Right lobe of liver (tissue), 4 donors: Measurements from ENCODE around the gene RAET1G.

Source experiments
- POLR2A ChIP-seq: fragments of 450-650 bp; IDR thresholded peaks from one replicate; pipeline ENCODE4 v1.6.1; 2017; ENCODE audit warnings: antibody characterized with exemption, mild to moderate bottlenecking
- TF ChIP-seq, protein P1 (sequence below), 4 donors: fragments of 200-600 bp in 3 of 4; fragments of 450-650 bp in 1 of 4; IDR thresholded peaks; one replicate each; pipeline versions ENCODE4 v1.5.1 to v1.8.0; 2016 to 2022; ENCODE audit warnings: antibody characterized with exemption in 4 of 4, mild to moderate bottlenecking in 2 of 4
- donor health status: DM: no; HTN: no; CAD: no.
- donor health status: DM: no; HTN: no; CAD: no.
- donor health status: DM: no; HTN: yes; CAD: no.

DNA sequence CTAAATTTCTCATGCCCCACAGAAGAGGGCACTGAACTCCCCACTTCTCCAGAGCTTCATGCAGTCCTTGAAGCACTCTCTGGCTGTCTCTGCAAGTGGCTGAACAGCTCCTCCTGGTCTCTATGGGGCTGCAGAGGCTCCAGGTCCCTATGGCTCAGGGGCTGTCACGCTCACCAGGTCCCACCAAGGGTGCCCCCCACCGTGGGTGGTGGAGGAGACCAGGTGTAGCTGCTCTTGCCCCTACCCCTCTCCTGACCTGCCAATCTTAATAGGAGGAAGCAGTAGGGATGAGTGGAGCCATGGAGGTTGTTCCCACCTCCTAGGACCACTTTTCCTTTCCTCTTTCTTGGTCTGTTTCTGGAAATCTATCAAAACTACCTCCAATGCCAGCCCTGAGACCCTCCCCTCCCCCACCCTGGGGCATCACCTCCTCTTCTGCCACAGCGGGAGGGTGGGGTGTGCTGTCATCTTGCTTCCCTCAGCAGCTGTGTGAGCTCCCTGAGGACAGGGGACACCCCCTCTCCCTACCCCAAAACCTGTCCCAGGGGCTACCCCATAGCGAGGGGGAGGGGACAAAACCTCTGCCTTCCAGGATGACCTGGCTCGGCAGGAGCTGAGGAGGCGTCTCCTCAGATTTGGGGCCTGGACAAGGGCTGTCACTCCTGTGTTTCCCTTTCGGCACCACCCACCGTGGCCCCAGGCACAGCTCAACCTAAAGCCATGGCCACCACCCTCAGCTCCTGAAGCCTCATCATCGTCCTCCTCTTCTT lies 13.0 kb downstream of the RAET1G start:
- TF ChIP-seq, protein P1, sequence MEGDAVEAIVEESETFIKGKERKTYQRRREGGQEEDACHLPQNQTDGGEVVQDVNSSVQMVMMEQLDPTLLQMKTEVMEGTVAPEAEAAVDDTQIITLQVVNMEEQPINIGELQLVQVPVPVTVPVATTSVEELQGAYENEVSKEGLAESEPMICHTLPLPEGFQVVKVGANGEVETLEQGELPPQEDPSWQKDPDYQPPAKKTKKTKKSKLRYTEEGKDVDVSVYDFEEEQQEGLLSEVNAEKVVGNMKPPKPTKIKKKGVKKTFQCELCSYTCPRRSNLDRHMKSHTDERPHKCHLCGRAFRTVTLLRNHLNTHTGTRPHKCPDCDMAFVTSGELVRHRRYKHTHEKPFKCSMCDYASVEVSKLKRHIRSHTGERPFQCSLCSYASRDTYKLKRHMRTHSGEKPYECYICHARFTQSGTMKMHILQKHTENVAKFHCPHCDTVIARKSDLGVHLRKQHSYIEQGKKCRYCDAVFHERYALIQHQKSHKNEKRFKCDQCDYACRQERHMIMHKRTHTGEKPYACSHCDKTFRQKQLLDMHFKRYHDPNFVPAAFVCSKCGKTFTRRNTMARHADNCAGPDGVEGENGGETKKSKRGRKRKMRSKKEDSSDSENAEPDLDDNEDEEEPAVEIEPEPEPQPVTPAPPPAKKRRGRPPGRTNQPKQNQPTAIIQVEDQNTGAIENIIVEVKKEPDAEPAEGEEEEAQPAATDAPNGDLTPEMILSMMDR (IDR thresholded peaks at IDR 0.05) = no peak
- TF ChIP-seq POLR2A = no peak
